ENCODE results near the gene VWA7.
"Not testable (repeated sequence)": the region's sequence is repeated elsewhere in the genome, so short reads cannot be mapped to it uniquely, and the experiment has no call there.

VWA7 gene

DNA sequence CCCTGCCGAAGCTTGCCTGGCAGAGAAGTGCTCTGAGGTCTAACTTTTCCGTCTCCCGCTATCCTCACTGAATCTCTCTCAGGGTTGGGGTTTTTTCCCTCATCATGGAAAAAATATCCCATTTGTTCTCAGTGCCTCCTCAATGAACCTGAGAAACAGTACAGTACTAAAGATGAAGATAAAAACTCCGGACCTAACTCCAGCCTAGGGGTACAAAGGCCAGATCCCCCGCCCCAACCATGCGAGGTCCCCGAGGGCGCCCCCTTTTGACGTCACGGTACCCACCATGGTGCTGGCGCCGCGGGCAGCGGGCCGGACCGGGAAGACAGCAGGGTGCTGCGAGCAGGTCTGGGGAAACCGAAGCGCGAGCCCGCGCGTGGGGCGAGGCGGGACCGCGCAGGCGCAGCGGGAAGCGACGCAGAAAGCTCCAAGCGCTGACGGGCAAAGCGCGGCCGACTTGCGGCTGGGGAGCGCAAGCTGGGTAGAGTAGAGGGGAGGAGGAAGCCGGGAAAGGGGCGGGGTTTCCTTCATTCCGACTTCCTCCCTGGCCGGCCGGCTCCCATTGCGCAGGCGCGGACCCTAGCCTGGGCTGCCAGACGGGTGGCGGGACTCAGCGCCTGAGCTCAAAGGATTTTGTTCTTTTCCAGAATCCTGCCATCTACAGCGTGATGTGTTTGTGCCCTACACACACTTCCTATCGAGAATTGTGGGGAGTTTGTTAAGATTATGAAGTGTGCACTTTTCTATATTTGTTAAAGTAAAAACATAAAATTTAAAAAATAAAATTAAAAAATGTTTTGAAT lies 29.5 kb upstream of the VWA7 start, which contains the start of gene LSM2:
Gene LSM2, minus strand, starts transcription at position 497 of the 803 bp plus-strand sequence. Its CDS starts 209 bp downstream, at position 288.
- peak within 1 kb of the TSS; percentile 82 for H3K4me3 ChIP-seq (ENCODE audit: low read depth, low read length)
- DNase-seq (ENCODE audit: low read depth) = peak; percentile 97
- TF ChIP-seq, protein P1, sequence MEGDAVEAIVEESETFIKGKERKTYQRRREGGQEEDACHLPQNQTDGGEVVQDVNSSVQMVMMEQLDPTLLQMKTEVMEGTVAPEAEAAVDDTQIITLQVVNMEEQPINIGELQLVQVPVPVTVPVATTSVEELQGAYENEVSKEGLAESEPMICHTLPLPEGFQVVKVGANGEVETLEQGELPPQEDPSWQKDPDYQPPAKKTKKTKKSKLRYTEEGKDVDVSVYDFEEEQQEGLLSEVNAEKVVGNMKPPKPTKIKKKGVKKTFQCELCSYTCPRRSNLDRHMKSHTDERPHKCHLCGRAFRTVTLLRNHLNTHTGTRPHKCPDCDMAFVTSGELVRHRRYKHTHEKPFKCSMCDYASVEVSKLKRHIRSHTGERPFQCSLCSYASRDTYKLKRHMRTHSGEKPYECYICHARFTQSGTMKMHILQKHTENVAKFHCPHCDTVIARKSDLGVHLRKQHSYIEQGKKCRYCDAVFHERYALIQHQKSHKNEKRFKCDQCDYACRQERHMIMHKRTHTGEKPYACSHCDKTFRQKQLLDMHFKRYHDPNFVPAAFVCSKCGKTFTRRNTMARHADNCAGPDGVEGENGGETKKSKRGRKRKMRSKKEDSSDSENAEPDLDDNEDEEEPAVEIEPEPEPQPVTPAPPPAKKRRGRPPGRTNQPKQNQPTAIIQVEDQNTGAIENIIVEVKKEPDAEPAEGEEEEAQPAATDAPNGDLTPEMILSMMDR (IDR thresholded peaks at IDR 0.05; ENCODE audit: insufficient read depth, low read depth, low read length, missing control alignments) = peak; percentile 12

DNA sequence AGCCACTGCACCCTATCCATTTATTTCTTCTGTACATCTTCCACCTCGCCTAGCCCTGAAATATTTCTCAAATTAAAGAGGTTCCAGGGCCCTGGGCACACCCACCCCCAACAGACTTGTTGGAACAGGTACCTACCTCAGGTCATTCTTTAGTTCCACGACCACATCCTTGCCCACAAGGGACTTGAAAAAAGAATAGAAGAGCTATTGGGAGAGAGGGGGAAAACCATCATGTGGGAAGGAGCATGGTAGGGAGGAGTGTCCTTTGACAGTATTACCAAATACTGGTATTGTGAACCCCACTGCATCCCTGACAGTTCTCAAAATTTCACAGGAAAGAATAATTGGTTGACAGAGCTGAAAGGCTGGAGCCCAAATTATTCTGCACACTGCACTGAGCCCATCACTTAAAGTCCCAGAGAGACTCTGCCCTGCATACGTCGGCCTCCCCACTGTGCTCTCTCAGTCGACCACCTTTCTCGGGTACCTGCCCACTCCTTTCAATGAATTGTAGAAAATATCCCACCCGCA lies 28.9 kb upstream of the VWA7 start:
- TF ChIP-seq, protein P1 (IDR thresholded peaks at IDR 0.05; ENCODE audit: insufficient read depth, low read depth, low read length, missing control alignments) = no peak
- DNase-seq (ENCODE audit: low read depth) = no peak
- peak overlapping the region; percentile 82 for H3K4me3 ChIP-seq (ENCODE audit: low read depth, low read length)

GRCh38 chr6:31801031-31801927 lies 24.2 kb upstream of the VWA7 start:
- DNase-seq (ENCODE audit: low read depth); H3K4me3 ChIP-seq (ENCODE audit: low read depth, low read length): not testable (repeated sequence)

DNA sequence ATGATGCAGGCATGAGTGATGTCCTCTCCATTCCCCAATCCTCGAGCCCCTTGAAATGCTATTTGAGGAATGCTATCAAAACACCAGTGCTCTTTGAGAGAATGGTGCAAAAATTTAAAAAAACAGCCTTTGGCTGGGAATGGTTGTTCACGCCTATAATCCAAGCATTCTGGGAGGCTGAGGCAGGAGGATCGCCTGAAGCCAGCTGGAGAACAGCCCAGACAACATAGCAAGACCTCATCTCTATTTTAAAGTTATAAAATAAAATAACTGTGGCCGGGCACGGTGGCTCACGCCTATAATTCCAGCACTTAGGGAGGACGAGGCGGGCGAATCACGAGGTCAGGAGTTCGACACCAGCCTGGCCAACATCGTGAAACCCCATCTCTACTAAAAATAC lies 22.7 kb upstream of the VWA7 start:
- H3K4me3 ChIP-seq (ENCODE audit: low read depth, low read length) = no peak overlapping the region
- DNase-seq (ENCODE audit: low read depth) = no peak
- TF ChIP-seq, protein P1 (IDR thresholded peaks at IDR 0.05; ENCODE audit: insufficient read depth, low read depth, low read length, missing control alignments) = no peak

DNA sequence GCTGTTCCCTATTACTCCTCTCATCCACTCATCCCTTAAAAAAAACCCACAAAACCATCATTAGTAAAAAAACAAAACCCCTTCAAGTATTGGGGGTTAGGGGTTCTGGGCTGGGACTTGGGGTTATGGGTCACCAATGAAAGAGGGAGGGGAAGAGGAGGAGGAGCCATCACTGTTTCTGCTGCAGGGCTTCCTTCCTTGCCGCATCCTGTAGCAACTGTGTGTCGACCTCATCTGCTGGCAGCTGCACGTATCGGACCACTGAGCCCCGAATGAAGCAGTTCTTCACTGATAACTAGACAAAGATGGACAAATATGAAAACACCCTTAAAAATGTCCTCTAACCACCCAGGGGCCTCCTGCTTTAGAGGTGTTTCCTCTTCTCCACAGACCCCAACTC lies 20.5 kb upstream of the VWA7 start:
- DNase-seq (ENCODE audit: low read depth) = no peak
- TF ChIP-seq, protein P1 (IDR thresholded peaks at IDR 0.05; ENCODE audit: insufficient read depth, low read depth, low read length, missing control alignments) = no peak
- no peak overlapping the region for H3K4me3 ChIP-seq (ENCODE audit: low read depth, low read length)

DNA sequence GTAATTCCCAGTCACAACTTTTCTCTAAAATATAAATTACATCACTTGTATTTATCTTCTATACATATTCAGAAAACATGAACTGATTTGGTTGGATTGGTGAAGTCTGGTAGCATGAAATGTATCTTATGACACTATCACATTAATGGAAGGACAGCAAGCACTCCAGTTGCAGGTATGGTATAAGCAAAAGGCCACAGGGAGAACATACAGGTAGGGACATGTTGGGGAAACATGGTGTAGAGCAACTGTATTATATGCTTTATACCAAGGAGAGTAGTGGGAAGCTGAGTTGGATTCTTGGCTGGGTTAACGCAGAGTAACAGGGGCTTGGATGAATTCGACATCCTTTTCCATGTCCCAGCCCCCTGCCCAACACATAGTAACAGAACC lies 19.9 kb upstream of the VWA7 start:
- TF ChIP-seq, protein P1 (IDR thresholded peaks at IDR 0.05; ENCODE audit: insufficient read depth, low read depth, low read length, missing control alignments) = no peak
- no peak overlapping the region for H3K4me3 ChIP-seq (ENCODE audit: low read depth, low read length)

More for the DNA sequence above, 19.9 kb upstream of the VWA7 start:
- no peak for DNase-seq (ENCODE audit: low read depth)
